Right lobe of liver (tissue), 4 donors: ENCODE measurements around the gene WIPF2.

Experiments used
- CTCF ChIP-seq, 4 donors: fragments of 200-600 bp in 3 of 4; fragments of 450-650 bp in 1 of 4; IDR thresholded peaks; one replicate each; pipeline versions ENCODE4 v1.5.1 to v1.8.0; 2016 to 2022; ENCODE audit warnings: antibody characterized with exemption in 4 of 4, mild to moderate bottlenecking in 2 of 4
- POLR2A ChIP-seq: fragments of 450-650 bp; IDR thresholded peaks from one replicate; pipeline ENCODE4 v1.6.1; 2017; ENCODE audit warnings: antibody characterized with exemption, mild to moderate bottlenecking
- donor health status: DM: no; HTN: no; CAD: no.
- donor health status: DM: no; HTN: no; CAD: no.
- donor health status: DM: no; HTN: yes; CAD: no.

- TF ChIP-seq CTCF (IDR thresholded peaks at IDR 0.05): no peak
- no peak for TF ChIP-seq POLR2A
Observed at GRCh38 chr17:40181205-40181604, 37.9 kb upstream of the WIPF2 start.
